Ascending aorta (tissue), 2 donors: Measurements from ENCODE around the gene LDHAL6B. TPM values are rescaled to one million over a fixed set of nuclear protein-coding genes. Genes with fewer than 3 reads are reported as not detected.

Experiments
- DNase-seq, 2 donors: peaks; one replicate each; pipeline ENCODE4 v3.0.0-alpha.2; 2019; ENCODE audit warnings: low spot score in 2 of 2
- H3K27ac ChIP-seq, 2 donors: fragments of 200-600 bp; sonication (generic); one replicate each; pipeline ENCODE4 v1.5.1; 2016 to 2017; ENCODE audit warnings: mild to moderate bottlenecking in 1 of 2
- H3K27me3 ChIP-seq: fragments of 200-600 bp; sonication (generic); one replicate; pipeline ENCODE4 v1.5.1; 2017
- H3K36me3 ChIP-seq, 2 donors: fragments of 200-600 bp; sonication (generic); one replicate each; pipeline ENCODE4 v1.5.1; 2016
- H3K4me1 ChIP-seq, 2 donors: fragments of 200-600 bp; sonication (generic); one replicate each; pipeline ENCODE4 v1.5.1; 2016 to 2017; ENCODE audit warnings: mild to moderate bottlenecking in 1 of 2
- H3K4me3 ChIP-seq, 2 donors: fragments of 200-600 bp; sonication (generic); one replicate each; pipeline ENCODE4 v1.5.1; 2016 to 2017; ENCODE audit warnings: mild to moderate bottlenecking in 1 of 2
- H3K9me3 ChIP-seq, 2 donors: fragments of 200-600 bp; sonication (generic); one replicate each; pipeline ENCODE4 v1.5.1; 2016
- CTCF ChIP-seq, 3 experiments: fragments of 200-600 bp in 2 of 3; fragments of 450-650 bp in 1 of 3; sonication (generic) in 2 of 3; IDR thresholded peaks; one replicate each; pipeline ENCODE4 v1.5.1; 2016 to 2019; ENCODE audit warnings: antibody characterized with exemption in 3 of 3, mild to moderate bottlenecking in 1 of 3, moderate library complexity in 1 of 3
- intact Hi-C: fragments of 100-400 bp; cut with DNase I; formaldehyde crosslinking; loops from one replicate; pipeline ENCODE4 v1.15.1; 2023
- total RNA-seq: library from RNA; depleted of rRNA; stranded (reverse); fragments of >200 nt; gene quantifications from one replicate; pipeline ENCODE4 v1.1.0, GENCODE V29; 2016

The LDHAL6B gene
- total RNA-seq, 1 donor from 2014 or later: not detected

GRCh38 chr15:59236394-59236793 lies 29.8 kb downstream of the LDHAL6B start:
- Histone ChIP-seq H3K36me3 (peaks cover 0 to 5% of the 10 kb centered on the region in 2 donors), H3K27me3 (no peaks in the 10 kb centered on the region), H3K4me3 (no peak overlapping the region), H3K27ac (peak overlapping the region; percentile 53 to 57), H3K4me1 (peaks cover 0 to 28% of the 10 kb centered on the region in 2 donors), H3K9me3 (no peaks in the 10 kb centered on the region)
- intact Hi-C loops: no loop called here
- no peak for TF ChIP-seq CTCF (IDR thresholded peaks at IDR 0.05)
- no peak for DNase-seq

GRCh38 chr15:59237119-59237855 lies 30.6 kb downstream of the LDHAL6B start:
- no peak for DNase-seq
- no peaks in the 10 kb centered on the region for H3K9me3 ChIP-seq
- intact Hi-C loops: no loop called here
- no peaks in the 10 kb centered on the region for H3K27me3 ChIP-seq
- H3K4me1 ChIP-seq: peaks cover 0 to 26% of the 10 kb centered on the region in 2 donors
- TF ChIP-seq CTCF (IDR thresholded peaks at IDR 0.05): no peak
- peaks cover 0 to 3% of the 10 kb centered on the region in 2 donors for H3K36me3 ChIP-seq
- peak overlapping the region; percentile 53 to 57 for H3K27ac ChIP-seq
- H3K4me3 ChIP-seq: no peak overlapping the region

DNA sequence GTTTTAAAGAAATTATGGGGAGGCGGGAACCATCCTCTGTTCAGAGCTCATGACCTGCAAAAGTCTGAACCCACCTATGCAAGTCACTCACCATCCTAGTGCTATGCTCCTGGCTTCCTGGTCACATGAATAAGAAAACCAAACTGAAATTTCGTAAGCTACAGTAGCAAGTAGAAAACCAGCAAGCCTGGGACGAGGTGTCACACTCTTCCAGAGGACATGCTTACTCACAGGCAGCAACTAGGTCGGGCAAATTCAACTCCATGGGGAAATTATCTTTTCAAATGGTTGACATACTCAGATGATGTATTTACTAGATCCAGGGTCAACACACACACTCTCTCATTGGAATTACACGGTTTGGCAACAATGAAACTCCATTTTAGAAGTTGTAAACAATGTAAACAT lies 31.3 kb downstream of the LDHAL6B start:
- no peaks in the 10 kb centered on the region for H3K27me3 ChIP-seq
- H3K4me3 ChIP-seq: no peak overlapping the region
- no peak for DNase-seq
- H3K9me3 ChIP-seq: no peaks in the 10 kb centered on the region
- H3K36me3 ChIP-seq: peaks cover 0 to 3% of the 10 kb centered on the region in 2 donors
- intact Hi-C loops: no loop called here
- H3K4me1 ChIP-seq: peaks cover 0 to 22% of the 10 kb centered on the region in 2 donors
- H3K27ac ChIP-seq: peak overlapping the region in 1 of 2 donors; percentile 57
- no peak for TF ChIP-seq CTCF (IDR thresholded peaks at IDR 0.05)

DNA sequence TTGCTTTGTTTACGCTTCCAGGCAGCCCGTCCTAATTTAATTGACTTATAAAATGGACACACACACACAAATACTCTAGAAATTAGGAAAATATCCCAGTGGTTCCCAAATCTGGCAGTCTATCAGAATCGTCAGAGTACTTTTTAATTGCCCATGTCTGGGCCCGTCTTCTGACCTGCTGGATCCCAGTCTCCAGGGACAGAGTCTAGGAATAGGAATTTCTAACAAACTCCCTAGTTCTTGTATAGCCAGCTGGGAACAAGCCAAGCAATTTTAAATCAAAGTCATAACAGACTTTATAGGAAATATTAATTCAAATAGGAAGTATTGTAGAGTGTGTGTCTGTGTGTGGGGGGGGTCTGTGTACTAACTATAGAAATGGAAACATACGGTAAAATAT lies 33.4 kb downstream of the LDHAL6B start:
- Histone ChIP-seq H3K9me3 (no peaks in the 10 kb centered on the region), H3K27ac (no peak overlapping the region)
- intact Hi-C loops: no loop called here

DNA sequence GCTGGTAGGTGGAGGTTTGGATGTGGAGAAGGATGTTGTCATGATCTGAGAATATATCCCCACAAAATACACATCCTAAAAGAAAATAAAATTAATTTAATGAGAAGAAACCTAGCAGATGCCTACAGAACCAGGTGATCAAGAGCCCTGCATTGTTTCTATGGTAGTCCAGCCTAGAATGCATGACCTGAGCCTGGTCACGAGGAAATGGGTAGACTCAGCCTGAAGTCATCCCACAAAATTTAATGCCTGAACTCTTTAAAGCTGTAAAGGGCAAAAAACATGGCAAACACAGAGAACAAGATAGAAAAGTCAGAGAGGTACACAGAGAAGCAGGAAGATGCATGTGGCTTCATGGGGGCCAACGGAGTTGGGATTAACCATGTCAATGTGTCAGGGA lies 36.0 kb downstream of the LDHAL6B start:
- Histone ChIP-seq H3K9me3 (no peaks in the 10 kb centered on the region), H3K27me3 (no peaks in the 10 kb centered on the region), H3K4me3 (no peak overlapping the region), H3K36me3 (peaks cover 0 to 19% of the 10 kb centered on the region in 2 donors), H3K4me1 (peaks cover 0 to 11% of the 10 kb centered on the region in 2 donors), H3K27ac (no peak overlapping the region)
- no peak for DNase-seq
- TF ChIP-seq CTCF (IDR thresholded peaks at IDR 0.05): no peak
- intact Hi-C loops: no loop called here

More for the DNA sequence above, 33.4 kb downstream of the LDHAL6B start:
- Histone ChIP-seq H3K36me3 (peaks cover 0 to 10% of the 10 kb centered on the region in 2 donors), H3K4me1 (peaks cover 0 to 19% of the 10 kb centered on the region in 2 donors), H3K4me3 (no peak overlapping the region), H3K27me3 (no peaks in the 10 kb centered on the region)
- no peak for TF ChIP-seq CTCF (IDR thresholded peaks at IDR 0.05)
- no peak for DNase-seq
